ENCODE results near the gene SKA2.

DNA sequence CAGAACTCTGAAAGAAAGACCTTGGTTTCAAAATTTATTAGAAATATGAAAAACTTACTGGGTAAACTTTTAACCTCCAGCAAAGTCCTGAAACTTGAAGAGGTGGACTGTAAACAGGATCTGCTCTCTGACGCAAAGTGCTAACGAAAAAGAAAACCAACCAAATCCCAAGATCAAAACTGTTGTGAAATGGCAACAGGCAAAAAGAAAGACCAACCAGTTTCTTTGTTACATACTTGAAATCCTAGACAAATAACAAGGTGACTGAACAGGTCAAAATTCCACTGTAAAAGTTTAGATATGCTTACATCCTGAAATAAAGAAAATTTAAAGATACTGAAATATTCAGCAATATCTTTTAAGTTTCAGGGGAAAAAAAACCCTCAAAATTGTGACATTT lies 92.5 kb downstream of the SKA2 start:
- TF ChIP-seq GATA1 (IDR thresholded peaks at IDR 0.05; ENCODE audit: low read depth, low read length): no peak
- no peak for TF ChIP-seq POLR2A (IDR thresholded peaks at IDR 0.05; ENCODE audit: low read length)
